ENCODE measurements around the gene SPINT3.

Gene SPINT3, protein sequence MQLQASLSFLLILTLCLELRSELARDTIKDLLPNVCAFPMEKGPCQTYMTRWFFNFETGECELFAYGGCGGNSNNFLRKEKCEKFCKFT

DNA sequence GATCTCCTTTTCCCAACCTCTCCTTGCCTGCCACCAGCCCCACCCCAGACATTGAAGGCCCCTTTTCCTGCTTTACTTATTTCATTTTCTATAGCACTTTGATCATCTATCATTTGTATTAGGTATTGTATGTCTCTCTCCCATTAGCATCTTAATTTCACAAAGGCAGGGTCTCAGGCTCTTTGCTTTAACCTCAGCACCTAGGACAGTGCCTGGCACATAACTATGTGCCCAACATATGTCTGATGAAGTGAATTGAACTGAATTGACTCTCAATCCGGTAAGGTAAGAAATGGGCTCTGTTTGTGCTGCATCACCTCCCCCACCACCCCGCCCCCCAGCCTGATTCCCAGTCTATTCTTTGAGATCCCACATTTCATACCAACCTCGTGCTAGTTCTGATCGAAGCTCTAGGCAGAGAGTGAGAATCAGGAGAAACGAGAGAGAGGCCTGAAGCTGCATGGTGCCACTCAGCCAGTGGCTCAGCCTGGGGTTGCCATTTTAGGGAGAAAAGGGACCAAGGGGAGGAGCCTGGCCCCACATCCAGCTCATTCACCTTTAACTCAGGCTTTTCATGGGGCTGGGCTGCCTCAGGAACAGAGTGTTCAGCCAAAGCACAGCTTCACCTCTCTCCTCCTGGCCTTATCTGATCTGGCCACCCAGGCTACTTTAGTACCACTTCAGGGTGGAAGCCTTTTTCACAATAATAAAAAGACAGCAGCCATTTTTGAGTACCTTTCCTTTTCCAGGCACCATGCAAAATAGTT, at the start of gene SPINT3:
Gene SPINT3, minus strand, starts transcription at position 476 of the 767 bp plus-strand sequence. Its CDS starts 14 bp downstream, at position 462.
- DNase-seq = no peak

DNA sequence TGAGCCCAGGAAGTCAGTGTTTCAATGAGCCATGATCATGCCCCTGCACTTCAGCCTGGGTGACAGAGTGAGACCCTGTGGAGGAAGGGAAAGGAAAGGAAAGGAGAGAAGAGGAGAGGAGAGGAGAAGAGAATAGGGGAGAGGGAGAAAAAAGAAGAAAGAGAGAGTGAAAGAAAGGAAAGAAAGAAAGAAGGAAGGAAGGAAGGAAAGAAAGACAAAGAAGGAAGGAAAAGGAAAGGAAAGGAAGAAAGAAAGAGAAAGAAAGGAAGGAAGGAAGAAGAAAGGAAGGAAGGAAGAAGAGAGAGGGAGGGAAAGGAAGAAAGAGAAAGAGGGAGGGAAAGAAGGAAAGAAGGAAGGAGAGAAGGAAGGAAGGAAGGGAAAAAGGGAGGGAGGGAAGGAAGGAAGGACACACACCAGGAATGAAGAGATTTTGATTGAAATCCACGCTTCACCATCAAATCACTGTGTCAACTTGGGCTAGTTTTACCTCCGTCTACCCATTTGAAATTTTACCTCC, 49.4 kb upstream of the SPINT3 start:
- DNase-seq = no peak

DNA sequence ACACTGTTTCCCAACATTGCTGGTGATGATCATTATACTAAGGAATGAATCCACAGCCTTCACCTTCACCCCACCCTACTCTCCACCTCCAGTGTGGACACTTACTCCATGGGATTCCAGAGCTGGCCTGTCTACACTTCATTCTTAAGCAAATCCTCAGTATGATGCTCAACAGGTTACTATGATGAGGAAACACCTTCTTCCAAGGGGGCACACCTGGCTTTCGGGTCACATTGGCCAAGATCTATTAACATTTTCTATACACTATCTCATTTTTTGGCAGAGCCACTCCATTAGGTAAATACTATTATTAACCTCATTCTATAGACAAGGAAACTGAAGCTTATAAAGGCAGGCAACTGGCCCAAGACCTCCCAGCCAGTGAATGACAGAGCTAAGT, 39.8 kb upstream of the SPINT3 start:
- DNase-seq = no peak

DNA sequence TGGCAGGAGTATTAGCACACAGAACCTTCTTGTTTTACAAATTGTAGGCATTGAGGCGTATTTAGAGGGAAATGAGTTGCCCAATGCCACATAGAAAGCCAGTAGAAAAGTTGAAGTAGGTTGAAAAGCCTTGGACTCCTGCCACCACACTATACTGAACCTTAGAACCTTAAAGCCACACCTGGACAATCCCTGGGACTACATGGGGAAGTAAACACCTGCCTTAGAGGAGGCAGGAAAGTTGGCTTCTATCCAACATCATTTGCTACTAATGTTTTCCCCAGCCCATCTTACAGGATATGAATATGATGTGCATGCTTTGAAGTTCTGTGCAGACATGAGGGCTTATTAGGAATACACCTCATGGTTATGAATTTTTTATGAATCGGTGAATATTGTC, 37.0 kb upstream of the SPINT3 start:
- DNase-seq = no peak

DNA sequence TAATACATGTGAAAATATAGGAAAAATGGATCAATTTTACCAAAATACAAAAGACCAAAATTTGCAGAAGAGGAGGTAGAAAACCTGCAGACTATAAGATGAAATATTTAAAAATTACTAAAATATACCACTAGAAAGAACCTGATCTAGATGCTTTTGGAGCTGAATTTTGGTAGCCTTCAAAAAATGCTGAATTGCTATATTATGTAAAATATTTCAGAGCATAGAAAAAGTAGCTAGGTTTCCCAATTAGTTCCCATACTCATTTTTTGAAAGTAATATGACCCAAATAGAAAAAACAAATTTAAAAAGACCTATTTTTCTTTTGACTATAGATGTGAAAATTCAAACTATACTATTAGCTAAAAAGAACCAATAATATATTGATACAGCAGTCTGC, 35.3 kb upstream of the SPINT3 start:
- no peak for DNase-seq

DNA sequence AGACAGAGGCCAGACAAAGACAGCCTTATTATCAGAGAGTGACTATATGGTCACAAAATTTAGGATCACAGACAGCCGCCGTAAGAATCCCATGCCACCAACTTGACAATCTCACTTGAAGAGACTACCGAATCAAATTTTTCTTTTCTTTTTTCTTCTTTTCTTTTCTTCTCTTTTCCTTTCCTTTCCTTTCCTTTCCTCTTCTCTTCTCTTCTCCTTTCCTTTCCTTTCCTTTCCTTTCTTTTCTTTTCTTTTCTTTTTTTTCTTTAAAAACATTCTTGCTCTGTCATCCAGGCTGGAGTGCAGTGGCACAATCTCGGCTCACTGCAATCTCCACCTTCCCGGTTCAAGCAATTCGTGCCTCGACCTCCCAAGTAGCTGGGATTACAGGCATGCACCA, 33.0 kb upstream of the SPINT3 start:
- DNase-seq = no peak

DNA sequence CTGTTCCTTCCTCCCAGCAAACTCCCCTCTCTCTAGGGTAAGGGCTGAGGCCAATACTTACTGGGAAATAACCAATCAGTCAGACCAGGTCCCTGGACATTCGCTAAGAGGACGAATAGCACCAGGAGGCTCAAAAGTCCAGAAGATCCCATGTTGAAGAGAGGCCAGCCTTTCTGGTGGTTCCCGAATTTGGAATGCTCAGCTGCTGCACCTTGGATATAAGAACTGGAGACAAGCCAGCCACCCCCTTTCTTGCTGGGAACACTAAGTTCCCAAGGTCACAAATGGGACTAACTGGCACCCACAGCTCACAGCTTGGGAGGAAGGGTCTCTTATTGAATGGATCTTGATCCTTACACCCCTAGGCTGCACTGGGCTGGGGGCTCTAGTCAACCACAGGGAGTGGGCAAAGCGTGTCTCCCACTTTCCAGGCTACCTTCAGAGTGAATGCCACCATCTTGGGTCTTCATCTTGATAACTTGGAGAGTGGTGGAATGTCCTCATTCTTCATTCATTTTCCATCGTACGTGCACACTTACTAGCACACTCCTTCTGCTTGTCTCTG, 31.9 kb upstream of the SPINT3 start, which contains the start of gene EPPIN:
Gene EPPIN, minus strand, starts transcription at position 196 of the 565 bp plus-strand sequence. Its CDS starts 44 bp downstream, at position 152.
- DNase-seq = no peak

DNA sequence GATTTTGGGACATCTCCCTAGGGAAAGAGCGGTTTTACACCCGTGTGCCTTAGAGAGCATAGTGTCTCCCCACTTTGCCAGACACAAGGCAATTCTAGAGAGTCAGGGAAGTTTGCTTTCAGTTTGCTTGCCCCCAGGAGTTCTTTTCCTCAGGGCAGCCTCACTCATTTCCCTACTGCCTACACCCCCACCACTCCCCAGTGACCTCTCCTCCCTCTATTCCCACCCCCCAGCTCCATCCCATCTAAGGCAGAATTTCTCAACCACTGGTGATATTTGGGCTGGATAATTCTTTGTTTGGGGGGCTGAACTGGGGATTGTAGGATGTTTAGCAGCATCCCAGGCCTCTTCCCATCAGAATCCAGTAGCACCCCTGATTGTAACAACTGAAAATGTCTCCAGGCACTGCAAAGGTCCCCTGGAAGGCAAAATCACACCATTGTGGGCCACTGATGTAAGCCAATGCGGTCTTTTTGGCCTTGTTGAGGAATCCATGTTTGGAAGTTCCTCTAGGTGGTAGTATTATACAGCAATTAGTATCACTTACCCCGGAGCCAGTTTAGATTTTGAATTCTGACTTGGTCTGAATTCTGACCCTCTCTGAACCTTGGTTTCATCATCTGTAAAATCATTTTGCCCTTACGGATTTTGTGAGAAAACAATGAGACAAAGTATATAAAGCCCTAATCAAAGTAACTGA, 30.5 kb upstream of the SPINT3 start:
- no peak for DNase-seq

DNA sequence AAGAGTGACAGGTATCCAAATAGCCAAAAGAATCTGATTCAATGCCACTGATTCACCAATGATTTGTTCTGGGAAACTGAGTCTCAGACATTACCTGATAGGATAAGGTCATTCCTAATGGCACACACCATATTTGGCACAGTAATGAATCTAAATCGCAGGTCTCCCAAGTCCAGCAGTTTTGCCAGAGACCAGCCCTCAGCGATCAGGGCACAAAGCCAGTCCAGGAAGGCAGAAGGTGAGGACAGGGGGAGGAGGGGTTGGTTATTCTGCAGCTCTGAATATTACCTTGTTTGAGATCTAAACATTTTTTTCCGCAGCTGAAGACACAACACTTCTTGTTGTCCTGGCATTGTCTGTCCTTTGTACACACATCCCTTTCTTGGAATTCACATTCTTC, 29.9 kb upstream of the SPINT3 start:
- DNase-seq = no peak

DNA sequence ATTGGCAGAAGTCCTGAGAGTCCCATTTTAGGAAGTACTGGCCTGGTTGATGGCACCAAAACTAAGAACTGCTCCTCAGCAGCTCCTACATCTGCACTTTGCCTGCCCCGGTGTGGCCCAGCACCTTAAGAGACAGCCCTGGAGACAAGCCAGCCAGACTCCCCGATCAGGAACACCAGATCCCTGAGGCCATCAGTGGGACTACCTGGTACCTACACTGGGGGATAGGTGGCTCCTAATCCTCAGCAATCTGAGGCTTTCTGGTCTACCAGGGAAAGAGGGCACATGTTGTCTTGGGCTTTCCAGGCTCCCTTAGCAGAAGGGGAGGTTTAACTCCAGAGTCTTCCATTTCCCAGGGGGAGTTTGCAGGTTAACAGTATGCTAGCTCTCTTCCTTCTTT, 24.0 kb upstream of the SPINT3 start, which contains the start of gene WFDC6:
Gene WFDC6, minus strand, starts transcription at position 101 of the 400 bp plus-strand sequence. Its CDS starts 75 bp downstream, at position 26.
- DNase-seq = no peak

DNA sequence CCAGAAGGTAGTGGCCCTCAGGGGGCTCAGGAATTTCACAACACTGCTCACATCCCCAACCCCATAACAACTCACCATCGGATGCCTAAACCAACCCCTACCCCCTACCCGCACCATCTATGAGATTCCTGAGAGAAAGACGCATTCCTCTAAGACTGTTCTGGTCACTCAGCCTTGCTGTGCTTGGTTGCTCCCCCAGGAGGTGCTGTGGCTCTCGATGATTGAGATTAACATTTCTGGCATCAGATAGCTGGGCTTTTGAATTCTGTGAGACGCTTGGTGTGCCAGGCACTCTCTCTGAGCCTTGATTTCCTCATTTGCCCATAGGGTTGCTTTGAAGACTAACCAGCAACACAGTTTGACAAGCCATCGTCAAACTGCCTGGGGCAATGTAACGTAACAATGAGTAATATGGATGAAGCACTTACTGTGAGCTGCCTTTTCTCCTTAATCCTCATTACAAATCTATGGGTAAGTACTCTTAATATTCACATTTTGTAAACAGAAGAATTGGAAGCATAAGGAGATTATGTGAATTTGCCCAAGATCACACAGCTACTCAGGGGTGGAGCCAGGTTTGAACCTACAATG, 22.9 kb upstream of the SPINT3 start:
- no peak for DNase-seq

DNA sequence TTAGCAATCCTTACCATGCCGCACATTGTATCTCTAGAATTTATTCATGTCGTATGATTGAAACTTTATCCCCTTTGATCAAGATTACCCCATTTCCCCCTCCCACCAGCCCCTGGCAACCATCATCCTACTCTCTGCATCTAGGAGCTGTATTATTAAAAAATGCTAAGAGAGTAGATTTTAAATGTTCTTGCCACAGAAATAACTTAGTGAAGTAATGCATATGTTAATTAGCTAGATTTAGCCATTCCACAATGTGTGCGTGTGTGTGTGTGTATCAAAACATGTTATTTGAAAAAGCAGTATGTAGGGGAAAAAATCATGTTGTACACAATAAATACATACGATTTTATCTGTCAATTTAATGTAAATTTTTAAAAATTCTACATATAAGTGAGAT, 11.9 kb upstream of the SPINT3 start:
- DNase-seq = no peak

DNA sequence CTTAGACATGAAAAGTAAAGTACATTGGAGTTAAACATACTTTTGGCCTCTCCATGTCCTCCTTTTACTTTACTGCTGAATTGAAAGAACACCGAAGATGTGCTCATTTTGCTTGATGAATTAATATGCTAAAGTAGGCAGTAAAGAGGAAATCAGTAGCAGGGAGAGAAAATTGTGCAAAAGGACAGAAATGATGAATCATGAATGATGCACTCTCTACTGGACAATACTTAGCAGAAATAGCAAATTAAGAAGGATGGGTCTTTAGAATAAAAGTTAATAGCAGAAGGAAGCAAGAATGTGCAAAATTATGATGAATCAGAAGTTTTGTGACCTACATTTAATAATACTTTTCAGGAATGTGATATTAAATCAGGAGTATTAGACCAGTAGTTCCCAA, 8.4 kb upstream of the SPINT3 start:
- DNase-seq = no peak

DNA sequence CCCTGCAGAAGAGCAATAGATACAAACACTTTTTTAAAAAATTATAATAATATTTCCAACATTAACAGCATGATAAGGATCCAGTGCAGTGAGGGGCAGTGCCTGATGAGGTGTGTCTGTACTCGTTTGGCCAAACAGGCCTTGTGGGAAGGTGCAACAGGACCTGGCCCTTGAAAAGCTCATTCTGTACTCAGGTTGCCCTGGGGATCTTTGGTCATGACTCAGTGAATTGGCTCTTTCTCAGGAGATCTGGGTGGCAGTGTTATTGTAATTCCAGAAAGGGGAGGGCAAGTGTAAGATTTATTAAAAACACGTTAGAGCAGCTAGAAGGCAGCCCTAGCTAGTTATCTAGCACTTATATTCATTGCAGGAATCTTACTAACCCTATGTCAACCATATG, 2.9 kb upstream of the SPINT3 start:
- no peak for DNase-seq

DNA sequence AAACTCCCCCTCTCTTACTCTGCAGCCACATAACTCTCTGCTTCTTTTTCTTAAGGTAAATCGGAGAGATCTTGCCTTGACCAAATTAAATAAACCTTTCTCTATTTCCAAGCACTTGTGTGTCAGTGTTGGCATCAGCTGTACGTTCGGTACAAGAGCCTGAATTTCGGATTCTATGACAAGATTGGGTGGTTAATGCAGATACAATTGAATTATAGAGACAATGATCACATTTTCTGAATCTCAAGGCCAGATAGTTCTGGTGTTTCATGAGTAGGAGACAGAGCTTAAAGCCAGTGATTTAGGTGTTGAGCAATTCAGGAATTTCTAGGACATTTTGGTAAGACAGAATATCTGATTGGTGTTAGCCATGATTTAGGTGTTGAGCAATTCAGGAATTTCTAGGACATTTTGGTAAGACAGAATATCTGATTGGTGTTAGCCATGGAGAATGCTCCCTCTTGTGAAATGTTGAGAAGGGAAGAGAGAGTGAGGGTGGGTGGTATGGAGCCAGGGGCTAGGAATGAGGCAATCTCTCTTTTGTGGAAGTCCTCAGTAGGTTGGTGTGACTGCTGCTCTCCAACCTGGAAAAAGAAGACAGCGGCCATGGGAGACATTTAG, 5.1 kb downstream of the SPINT3 start:
- DNase-seq = no peak

DNA sequence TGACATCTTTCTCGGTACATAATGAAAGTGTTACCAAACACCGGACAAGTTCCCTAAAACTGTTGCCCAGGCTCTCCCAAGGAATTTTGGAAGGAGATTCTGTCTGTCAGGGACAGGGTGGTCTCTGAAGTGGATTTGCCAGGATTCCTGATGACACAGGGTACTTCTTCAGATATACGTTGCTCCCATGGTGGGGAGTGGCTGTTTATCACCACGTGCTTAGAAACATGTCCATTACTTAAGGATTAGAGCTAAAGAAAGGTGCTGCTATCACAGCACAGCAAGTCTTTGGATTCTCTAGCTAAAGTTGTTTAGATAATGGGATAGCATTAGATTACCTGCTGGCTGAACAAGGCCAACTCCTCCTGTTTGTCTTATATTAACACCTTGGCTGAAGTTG, 6.3 kb downstream of the SPINT3 start:
- no peak for DNase-seq

DNA sequence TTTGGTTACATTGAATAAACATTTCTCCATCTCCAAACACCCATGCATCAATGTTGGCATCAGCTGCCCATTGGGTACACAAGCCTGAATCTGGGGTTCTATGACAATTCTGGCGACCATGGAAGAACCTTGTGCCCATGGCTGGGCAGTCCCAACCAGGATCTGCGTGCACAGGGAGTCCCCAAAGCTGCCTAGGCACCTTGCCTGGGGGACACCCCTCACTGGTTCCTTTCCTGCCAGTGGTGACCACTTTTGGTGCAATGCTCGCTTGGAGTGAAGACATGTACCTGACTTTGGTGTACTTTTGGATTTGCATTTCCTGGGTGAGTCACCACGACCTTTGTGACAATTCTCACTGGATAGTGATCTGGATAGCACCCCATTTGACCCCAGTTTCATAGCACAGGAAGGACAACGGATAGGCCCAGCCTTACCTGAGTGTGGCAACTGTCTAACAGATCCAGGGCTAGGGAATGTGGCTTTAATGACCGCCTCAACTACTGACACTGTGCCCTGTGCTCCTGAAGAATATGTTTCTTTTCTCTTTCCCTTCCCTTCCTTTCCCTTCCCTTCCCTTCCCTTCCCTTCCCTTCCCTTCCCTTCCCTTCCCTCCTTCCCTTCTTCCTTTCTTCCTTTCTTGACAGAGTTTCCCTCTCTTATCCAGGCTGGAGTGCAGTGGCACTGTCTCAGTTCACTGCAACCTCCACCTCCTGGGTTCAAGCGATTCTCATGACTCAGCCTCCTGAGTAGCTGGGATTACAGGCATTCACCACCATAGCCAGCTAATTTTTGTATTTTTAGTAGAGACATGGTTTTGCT, 7.1 kb downstream of the SPINT3 start:
- DNase-seq = no peak

DNA sequence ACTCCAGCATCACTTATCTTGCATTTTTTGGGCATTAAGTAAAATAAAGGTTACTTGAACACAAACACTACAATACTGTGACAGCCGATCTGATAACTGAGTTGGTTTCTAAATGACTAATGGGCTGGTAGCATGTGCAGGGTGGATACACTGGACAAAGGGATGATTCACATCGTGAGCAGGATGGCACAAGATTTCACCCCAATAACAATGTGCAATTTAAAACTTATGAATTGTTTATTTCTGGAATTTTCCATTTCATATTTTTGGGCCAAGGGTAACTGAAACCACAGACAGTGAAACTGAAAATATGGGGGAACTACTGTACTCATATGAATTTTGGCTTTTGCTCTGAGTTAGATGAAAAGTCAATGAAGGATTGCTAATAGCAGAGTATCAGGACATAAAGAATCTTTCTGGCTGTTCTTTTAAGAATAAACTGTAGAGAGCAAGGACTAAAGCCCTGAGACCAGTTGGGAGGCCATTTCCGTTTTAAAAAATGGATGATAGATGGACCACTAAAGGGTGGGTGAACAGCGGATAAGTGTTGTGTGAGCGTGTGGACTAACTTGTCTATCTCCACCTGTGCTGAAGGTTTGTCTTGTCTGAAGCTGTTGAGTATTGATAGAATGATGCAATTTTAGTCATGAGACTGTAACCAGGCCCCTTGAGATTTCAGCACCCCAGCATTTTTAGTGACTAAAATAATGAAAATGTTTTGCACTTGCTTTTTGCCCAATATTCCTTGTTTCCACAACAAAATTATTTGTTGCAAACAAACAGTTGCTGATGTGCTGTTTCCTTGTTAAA, 8.2 kb downstream of the SPINT3 start:
- no peak for DNase-seq

DNA sequence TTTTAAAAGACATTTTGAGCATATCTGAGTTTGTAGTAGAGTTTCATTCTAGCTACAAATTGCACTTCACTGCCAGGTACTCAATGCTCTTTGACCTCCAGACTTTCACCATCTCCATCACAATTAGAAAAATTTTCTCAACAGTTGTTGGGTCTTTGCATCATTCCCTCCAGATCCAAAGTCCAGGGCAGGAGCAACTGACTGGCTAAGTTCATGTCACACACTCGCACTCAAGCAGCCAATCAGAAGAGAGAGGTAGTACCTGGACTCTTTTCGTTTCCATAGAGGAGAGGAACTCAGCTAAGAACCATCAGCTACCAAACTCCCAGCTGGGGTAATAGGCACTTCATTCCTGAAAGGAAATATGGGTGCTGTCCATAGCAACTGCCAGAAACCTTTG, 9.0 kb downstream of the SPINT3 start:
- DNase-seq = no peak

DNA sequence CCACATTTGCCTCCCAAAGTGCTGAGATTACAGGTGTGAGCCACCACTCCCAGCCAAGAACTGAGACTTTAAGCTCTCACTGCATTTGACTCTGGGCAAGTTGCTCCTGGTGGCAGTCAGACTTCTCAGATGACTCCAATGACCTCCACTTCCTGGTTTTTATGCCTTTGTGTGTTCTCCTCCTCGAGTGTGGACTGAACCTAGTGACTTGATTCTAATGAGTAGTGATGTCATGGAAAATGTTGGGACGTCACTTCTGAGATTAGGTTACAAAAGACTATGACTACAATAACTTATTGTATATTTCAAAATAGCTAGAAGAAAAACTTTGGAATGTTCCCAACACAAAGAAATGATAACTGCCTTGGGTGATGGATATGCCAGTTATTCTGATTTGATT, 12.0 kb downstream of the SPINT3 start:
- DNase-seq = no peak

DNA sequence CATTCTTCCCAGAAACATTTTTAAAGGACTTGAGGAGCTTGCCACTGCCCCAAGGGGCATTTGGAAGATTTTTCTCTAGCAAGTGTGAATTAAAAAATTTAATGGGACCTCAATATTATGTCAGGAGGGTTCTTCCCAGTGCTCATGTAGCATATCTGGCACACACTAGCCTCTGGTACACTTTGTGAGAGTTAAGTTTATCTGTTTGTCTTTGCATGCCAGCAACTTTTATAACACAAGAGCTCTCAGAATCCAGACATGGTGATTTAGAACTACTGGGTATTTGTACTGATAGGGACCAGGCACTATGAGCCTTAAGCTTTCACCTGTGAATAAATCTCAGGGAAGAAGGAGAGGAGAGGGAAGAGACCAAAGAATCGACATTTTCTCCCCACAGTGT, 12.9 kb downstream of the SPINT3 start:
- DNase-seq = no peak
